Measurements from ENCODE around the gene COPA. TPM values are rescaled to one million over a fixed set of nuclear protein-coding genes. Genes with fewer than 3 reads are reported as not detected.

COPA gene
- total RNA-seq, 1 donor from 2014 or later, result 56.3 TPM

- no peak overlapping the region for H3K4me3 ChIP-seq
- H3K27me3 ChIP-seq, result no peaks in the 10 kb centered on the region
- peaks cover 88 to 90% of the 10 kb centered on the region in 2 donors for H3K36me3 ChIP-seq
- no peak for TF ChIP-seq CTCF (IDR thresholded peaks at IDR 0.05)
- H3K9me3 ChIP-seq, result no peaks in the 10 kb centered on the region
- no peak overlapping the region for H3K27ac ChIP-seq
- H3K4me1 ChIP-seq, result no peaks in the 10 kb centered on the region
- DNase-seq (ENCODE audit: low spot score in 2 of 2), result no peak
- intact Hi-C loops (cut with DNase I), result no loop called here
These were observed 27.7 kb downstream of the COPA start for GRCh38 chr1:160315359-160315758.

GRCh38 chr1:160309571-160309970 lies 33.5 kb downstream of the COPA start:
- intact Hi-C loops (cut with DNase I), result no loop called here
- Histone ChIP-seq H3K4me1 (no peaks in the 10 kb centered on the region), H3K4me3 (no peak overlapping the region), H3K27me3 (no peaks in the 10 kb centered on the region), H3K36me3 (peaks cover 98 to 100% of the 10 kb centered on the region in 2 donors), H3K9me3 (no peaks in the 10 kb centered on the region), H3K27ac (no peak overlapping the region)
- no peak for TF ChIP-seq CTCF (IDR thresholded peaks at IDR 0.05)
- DNase-seq (ENCODE audit: low spot score in 2 of 2), result no peak

GRCh38 chr1:160309185-160309557 lies 33.9 kb downstream of the COPA start:
- Histone ChIP-seq H3K4me1 (no peaks in the 10 kb centered on the region), H3K4me3 (no peak overlapping the region), H3K36me3 (peaks cover 98% of the 10 kb centered on the region in 2 donors), H3K27me3 (no peaks in the 10 kb centered on the region), H3K9me3 (no peaks in the 10 kb centered on the region), H3K27ac (no peak overlapping the region)
- DNase-seq (ENCODE audit: low spot score in 2 of 2), result no peak
- intact Hi-C loops (cut with DNase I), result no loop called here
- TF ChIP-seq CTCF (IDR thresholded peaks at IDR 0.05), result no peak

GRCh38 chr1:160308451-160309184 lies 34.4 kb downstream of the COPA start:
- Histone ChIP-seq H3K36me3 (peaks cover 98% of the 10 kb centered on the region in 2 donors), H3K4me1 (no peaks in the 10 kb centered on the region), H3K27me3 (no peaks in the 10 kb centered on the region), H3K27ac (no peak overlapping the region), H3K4me3 (no peak overlapping the region), H3K9me3 (no peaks in the 10 kb centered on the region)
- no peak for DNase-seq (ENCODE audit: low spot score in 2 of 2)
- no peak for TF ChIP-seq CTCF (IDR thresholded peaks at IDR 0.05)
- intact Hi-C loops (cut with DNase I), result no loop called here

- Histone ChIP-seq H3K9me3 (no peaks in the 10 kb centered on the region), H3K4me3 (no peak overlapping the region), H3K27ac (no peak overlapping the region), H3K4me1 (no peaks in the 10 kb centered on the region), H3K36me3 (peaks cover 94 to 95% of the 10 kb centered on the region in 2 donors), H3K27me3 (no peaks in the 10 kb centered on the region)
- DNase-seq (ENCODE audit: low spot score in 2 of 2), result no peak
- TF ChIP-seq CTCF (IDR thresholded peaks at IDR 0.05), result no peak
- intact Hi-C loops (cut with DNase I), result no loop called here
These were observed 35.8 kb downstream of the COPA start for GRCh38 chr1:160307118-160307791.
